IMR-90 (cell line): ENCODE measurements around the gene KDM1B. TPM values are rescaled to one million over a fixed set of nuclear protein-coding genes. Genes with fewer than 3 reads are reported as not detected.

Experiments used
- ATAC-seq: fragments of 200-7000 bp; cut with Tn5 transposase; 2 replicates; pipeline ENCODE4 v1.9.1; 2020; ENCODE audit warnings: low read depth, mild to moderate bottlenecking, moderate library complexity
- BruUV-seq: library from RNA; stranded (reverse); fragments of 400-500 nt; replicated peaks from 2 replicates; lab custom pipeline; 2021; lab: Mats Ljungman, UMichigan
- CTCF ChIA-PET: fragments of 300-600 bp; formaldehyde crosslinking; extraction: SDS; loops from one replicate; lab custom pipeline; 2021; ENCODE audit warnings: antibody characterized with exemption; lab: Yijun Ruan, JAX
- POLR2A ChIA-PET: fragments of 300-600 bp; sonication (Branson Sonifier 250); formaldehyde crosslinking; loops from one replicate; lab custom pipeline; 2022; ENCODE audit warnings: antibody characterized with exemption; ENCODE audit not compliant: unreplicated experiment; lab: Charles Lee
- DNase-seq: peaks from one replicate; pipeline ENCODE4 v3.0.0; 2013
- H2AFZ ChIP-seq: replicated peaks from 2 replicates; pipeline ENCODE3; 2013; ENCODE audit warnings: low read length, mild to moderate bottlenecking; ENCODE audit not compliant: poor library complexity
- H2AK5ac ChIP-seq: 2 replicates; pipeline ENCODE4 v1.6.1; 2013; ENCODE audit warnings: low read depth, low read length, inconsistent platforms
- H2AK9ac ChIP-seq: replicated peaks from 2 replicates; pipeline ENCODE3; 2013; ENCODE audit warnings: mild to moderate bottlenecking, low read depth, low read length, moderate library complexity; ENCODE audit not compliant: poor library complexity
- H2BK120ac ChIP-seq: 2 replicates; pipeline ENCODE4 v1.6.1; 2013; ENCODE audit warnings: low read depth, low read length, inconsistent platforms
- H2BK15ac ChIP-seq: 3 replicates; pipeline ENCODE4 v1.6.1; 2013; ENCODE audit warnings: low read depth, low read length, inconsistent platforms
- H2BK20ac ChIP-seq: 2 replicates; pipeline ENCODE4 v1.6.1; 2013; ENCODE audit warnings: low read depth, mild to moderate bottlenecking, inconsistent platforms, low read length, moderate library complexity
- H2BK5ac ChIP-seq: 2 replicates; pipeline ENCODE4 v1.6.1; 2013; ENCODE audit warnings: mild to moderate bottlenecking, low read depth, low read length, inconsistent platforms; ENCODE audit not compliant: poor library complexity, severe bottlenecking
- H3K14ac ChIP-seq: replicated peaks from 2 replicates; pipeline ENCODE4 v1.6.1; 2013; ENCODE audit warnings: low read depth, low read length, inconsistent platforms
- H3K18ac ChIP-seq: 2 replicates; pipeline ENCODE4 v1.6.1; 2013; ENCODE audit warnings: low read depth, low read length, control low read depth
- H3K23ac ChIP-seq: 2 replicates; pipeline ENCODE4 v1.6.1; 2013; ENCODE audit warnings: low read depth, low read length, inconsistent platforms
- H3K27ac ChIP-seq: 2 replicates; pipeline ENCODE4 v1.5.1; 2013; ENCODE audit warnings: mild to moderate bottlenecking, control low read depth, low read length; ENCODE audit not compliant: insufficient read depth
- H3K27me3 ChIP-seq: 2 replicates; pipeline ENCODE4 v1.6.1; 2013; ENCODE audit warnings: low read length; ENCODE audit not compliant: control insufficient read depth, insufficient read depth
- H3K36me3 ChIP-seq: 2 replicates; pipeline ENCODE4 v1.6.1; 2013; ENCODE audit warnings: low read length, mixed read lengths; ENCODE audit not compliant: control insufficient read depth, insufficient read depth
- H3K4ac ChIP-seq: 2 replicates; pipeline ENCODE4 v1.6.1; 2013; ENCODE audit warnings: low read depth, low read length, inconsistent platforms
- H3K4me1 ChIP-seq: 2 replicates; pipeline ENCODE4 v1.6.1; 2013; ENCODE audit warnings: low read length, mixed read lengths; ENCODE audit not compliant: control insufficient read depth, insufficient read depth
- H3K4me2 ChIP-seq: 2 replicates; pipeline ENCODE4 v1.6.1; 2013; ENCODE audit warnings: low read depth, mild to moderate bottlenecking, control low read depth, low read length, moderate library complexity
- H3K4me3 ChIP-seq: 2 replicates; pipeline ENCODE4 v1.5.1; 2013; ENCODE audit warnings: low read depth, mild to moderate bottlenecking, control low read depth, low read length, moderate library complexity; ENCODE audit not compliant: insufficient read depth
- H3K56ac ChIP-seq: 2 replicates; pipeline ENCODE4 v1.6.1; 2013; ENCODE audit warnings: low read length, inconsistent platforms; ENCODE audit not compliant: insufficient read depth; ENCODE audit errors: extremely low read depth
- H3K79me1 ChIP-seq, 2 experiments: 2 replicates each; pipeline ENCODE4 v1.6.1; 2013; ENCODE audit warnings: low read length in 2 of 2, inconsistent platforms in 1 of 2, low read depth in 1 of 2
- H3K9ac ChIP-seq: 2 replicates; pipeline ENCODE4 v1.6.1; 2013; ENCODE audit warnings: low read depth, low read length, control low read depth
- H3K9me1 ChIP-seq: 2 replicates; pipeline ENCODE4 v1.6.1; 2013; ENCODE audit warnings: low read length, inconsistent platforms; ENCODE audit not compliant: insufficient read depth
- H3K9me3 ChIP-seq: 2 replicates; pipeline ENCODE4 v1.6.1; 2013; ENCODE audit warnings: low read length; ENCODE audit not compliant: control insufficient read depth, insufficient read depth
- H4K20me1 ChIP-seq: 2 replicates; pipeline ENCODE4 v1.6.1; 2013; ENCODE audit warnings: low read length, inconsistent platforms; ENCODE audit not compliant: insufficient read depth
- H4K5ac ChIP-seq: 2 replicates; pipeline ENCODE4 v1.6.1; 2013; ENCODE audit warnings: mild to moderate bottlenecking, low read depth, low read length, control low read depth
- H4K8ac ChIP-seq, 2 experiments: 2 replicates each; pipeline ENCODE4 v1.6.1; 2013; ENCODE audit warnings: low read depth in 2 of 2, low read length in 2 of 2, control low read depth in 1 of 2, inconsistent platforms in 1 of 2
- H4K91ac ChIP-seq: 2 replicates; pipeline ENCODE4 v1.6.1; 2013; ENCODE audit warnings: low read depth, low read length, inconsistent platforms; ENCODE audit not compliant: insufficient read depth
- BHLHE40 ChIP-seq: fragments of 150-350 bp; IDR thresholded peaks from 2 replicates; pipeline ENCODE4 v1.6.1; 2016; ENCODE audit warnings: mild to moderate bottlenecking, low read depth, low read length
- CHD1 ChIP-seq: IDR thresholded peaks from 2 replicates; pipeline ENCODE4 v1.6.1; 2012; ENCODE audit warnings: low read depth, low read length, improper control_type of control experiment
- CTCF ChIP-seq: conservative IDR thresholded peaks from 2 replicates; pipeline ENCODE4 v1.5.1; 2012; ENCODE audit warnings: mild to moderate bottlenecking, low read depth, low read length, improper control_type of control experiment
- ELK1 ChIP-seq: fragments of 150-350 bp; IDR thresholded peaks from 2 replicates; pipeline ENCODE4 v1.6.1; 2016; ENCODE audit warnings: low read depth, mild to moderate bottlenecking, low read length, moderate library complexity, borderline replicate concordance
- FOS ChIP-seq: fragments of 150-350 bp; IDR thresholded peaks from 2 replicates; pipeline ENCODE4 v1.6.1; 2016; ENCODE audit warnings: low read depth, low read length
- MAZ ChIP-seq: IDR thresholded peaks from 2 replicates; pipeline ENCODE4 v1.6.1; 2012; ENCODE audit warnings: low read depth, mild to moderate bottlenecking, low read length, improper control_type of control experiment, moderate library complexity, borderline replicate concordance
- NFE2L2 ChIP-seq: fragments of 150-350 bp; IDR thresholded peaks from 2 replicates; pipeline ENCODE4 v1.6.1; 2016; ENCODE audit warnings: low read depth, mild to moderate bottlenecking, low read length
- RAD21 ChIP-seq: IDR thresholded peaks from 2 replicates; pipeline ENCODE4 v1.6.1; 2012; ENCODE audit warnings: low read length, improper control_type of control experiment
- RFX5 ChIP-seq: IDR thresholded peaks from 2 replicates; pipeline ENCODE4 v1.8.0; 2012; ENCODE audit warnings: low read depth, mild to moderate bottlenecking, low read length, moderate library complexity
- SMC3 ChIP-seq: fragments of 150-350 bp; IDR thresholded peaks from 2 replicates; pipeline ENCODE4 v1.6.1; 2016; ENCODE audit warnings: low read depth, mild to moderate bottlenecking, antibody characterized with exemption, low read length, moderate library complexity
- WGBS, 2 experiments: methylation state at CpG; one replicate each; pipeline versions ENCODE4 v1.1.5 to v1.1.7; 2013; ENCODE audit warnings: missing lambda C conversion rate in 2 of 2; ENCODE audit not compliant: insufficient read length in 1 of 2; ENCODE audit errors: extremely low coverage in 2 of 2; 5-methylcytosine and 5-hydroxymethylcytosine counted together
- dilution Hi-C: fragments of 300-500 bp; cut with HindIII; formaldehyde crosslinking; loops from one replicate; pipeline ENCODE4 v1.14.3; 2018; ENCODE audit warnings: low sequenced_read_pairs; ENCODE audit not compliant: unreplicated experiment
- in situ Hi-C: fragments of 300-500 bp; cut with MboI; formaldehyde crosslinking; loops from 3 replicates; pipeline ENCODE4 v1.14.3; 2019; ENCODE audit warnings: low sequenced_read_pairs, inconsistent platforms, mixed read lengths
- intact Hi-C: fragments of 100-400 bp; cut with micrococcal nuclease; formaldehyde crosslinking; loops from 2 replicates; pipeline ENCODE4 v1.10.0; 2022
- polyA plus RNA-seq, 3 experiments: library from polyadenylated mRNA; depleted of rRNA; stranded (reverse); fragments of >200 nt; gene quantifications; 2 replicates each; pipeline ENCODE4 v1.2.3, GENCODE V29; 2012; ENCODE audit warnings: low replicate concordance in 1 of 3
- total RNA-seq: library from RNA; depleted of rRNA; stranded (reverse); fragments of >200 nt; gene quantifications from 2 replicates; pipeline ENCODE4 v1.2.3, GENCODE V29; 2012

Gene KDM1B
- total and polyA plus RNA-seq, 2 of the 4 experiments (the other 2 are of a cell fraction) = 13.2 to 16.7 TPM

GRCh38 chr6:18211338-18211737, 56.1 kb downstream of the KDM1B start:
- H3K4me3 ChIP-seq = no peak overlapping the region
- BruUV-seq = no TSS peak
- WGBS, 2 experiments = no CpG with 5 or more reads among the region's 6 CpGs
- no peak overlapping the region for H3K23ac ChIP-seq
- no peak overlapping the region for H3K4me2 ChIP-seq
- no peak for DNase-seq
- H3K9ac ChIP-seq = no peak overlapping the region
- H2AFZ ChIP-seq = no peak overlapping the region
- intact Hi-C loops (no loop called here), in situ Hi-C loops (no loop called here), dilution Hi-C loops (no loop called here)
- no peak for ATAC-seq
- no peak overlapping the region for H3K56ac ChIP-seq
- H3K4ac ChIP-seq = no peak overlapping the region
- H2AK9ac ChIP-seq = no peak overlapping the region
- H3K9me1 ChIP-seq = peaks cover 7% of the 10 kb centered on the region; the same call in 1 of the 2 replicates
- H3K4me1 ChIP-seq = peaks cover 10% of the 10 kb centered on the region
- no peak overlapping the region for H4K5ac ChIP-seq
- H2BK5ac ChIP-seq = no peak overlapping the region
- no peaks in the 10 kb centered on the region for H3K27me3 ChIP-seq
- H3K27ac ChIP-seq = no peak overlapping the region
- H3K14ac ChIP-seq = no peak overlapping the region
- H2AK5ac ChIP-seq = no peak overlapping the region
- H2BK20ac ChIP-seq = no peak overlapping the region
- no peak for TF ChIP-seq RFX5
- no peak for TF ChIP-seq RAD21
- no peak for TF ChIP-seq ELK1
- TF ChIP-seq MAZ = no peak
- TF ChIP-seq CHD1 = no peak
- no peak for TF ChIP-seq SMC3
- no peak for TF ChIP-seq FOS
- TF ChIP-seq BHLHE40 = no peak
- TF ChIP-seq NFE2L2 = no peak
- TF ChIP-seq CTCF = no peak
- H4K91ac ChIP-seq = no peak overlapping the region
- no peak overlapping the region for H3K18ac ChIP-seq
- H3K79me1 ChIP-seq = no peaks in the 10 kb centered on the region
- POLR2A ChIA-PET = no interaction called here
- CTCF ChIA-PET = no interaction called here
- H2BK120ac ChIP-seq = no peak overlapping the region
- no peak overlapping the region for H2BK15ac ChIP-seq
- H3K9me3 ChIP-seq = no peaks in the 10 kb centered on the region
- H4K8ac ChIP-seq = no peak overlapping the region
- peaks cover 4% of the 10 kb centered on the region; the same call in 1 of the 2 replicates for H3K36me3 ChIP-seq
- no peaks in the 10 kb centered on the region for H4K20me1 ChIP-seq
